ENCODE results near the gene TSHZ1.
"Not testable (repeated sequence)": the region's sequence is repeated elsewhere in the genome, so short reads cannot be mapped to it uniquely, and the experiment has no call there.

TSHZ1 gene

DNA sequence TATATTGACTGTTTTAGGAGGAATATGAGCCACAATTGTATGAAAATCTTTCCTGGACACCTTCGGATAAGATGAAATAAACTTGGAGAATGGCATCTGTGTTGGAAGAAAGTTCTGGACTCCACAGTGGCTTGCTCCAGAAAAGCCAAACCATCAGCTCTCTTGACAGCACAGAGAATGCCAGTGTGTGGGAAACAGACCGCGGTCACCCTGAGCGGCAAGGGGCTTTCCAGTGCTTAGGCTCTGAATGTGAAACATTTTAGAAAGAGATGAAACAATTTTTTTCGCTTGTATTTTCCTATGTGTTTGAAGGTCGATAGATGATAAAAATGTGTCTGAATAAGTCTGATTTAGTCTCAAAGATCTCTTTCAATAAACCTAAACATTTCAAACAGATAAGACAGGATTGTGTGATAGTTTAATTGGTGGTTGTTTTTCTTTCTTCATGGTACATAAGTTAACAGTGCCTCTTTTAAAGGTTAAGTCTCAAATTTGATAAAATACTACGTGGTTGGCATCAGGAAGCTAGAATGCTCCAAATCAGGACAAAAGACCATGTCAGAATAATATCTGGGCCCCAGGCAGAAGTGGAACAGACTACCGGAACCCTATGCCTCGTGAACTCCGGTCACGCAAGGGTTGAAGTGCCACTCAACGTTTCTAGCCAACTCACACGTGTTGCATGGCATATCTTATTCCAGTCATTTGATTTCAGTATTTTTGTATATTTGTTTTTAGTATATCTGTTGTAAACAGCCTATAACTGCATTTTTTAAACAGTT lies 30.6 kb upstream of the TSHZ1 start:
- DNase-seq (ENCODE audit: extremely low read depth in 1 of 2, low read depth in 1 of 2), result no peak

- DNase-seq (ENCODE audit: extremely low read depth in 1 of 2, low read depth in 1 of 2), result no peak
These were observed 27.1 kb upstream of the TSHZ1 start for GRCh38 chr18:75183524-75183923.

- DNase-seq (ENCODE audit: extremely low read depth in 1 of 2, low read depth in 1 of 2), result no peak
These were observed 26.6 kb upstream of the TSHZ1 start for GRCh38 chr18:75183973-75184493.

DNA sequence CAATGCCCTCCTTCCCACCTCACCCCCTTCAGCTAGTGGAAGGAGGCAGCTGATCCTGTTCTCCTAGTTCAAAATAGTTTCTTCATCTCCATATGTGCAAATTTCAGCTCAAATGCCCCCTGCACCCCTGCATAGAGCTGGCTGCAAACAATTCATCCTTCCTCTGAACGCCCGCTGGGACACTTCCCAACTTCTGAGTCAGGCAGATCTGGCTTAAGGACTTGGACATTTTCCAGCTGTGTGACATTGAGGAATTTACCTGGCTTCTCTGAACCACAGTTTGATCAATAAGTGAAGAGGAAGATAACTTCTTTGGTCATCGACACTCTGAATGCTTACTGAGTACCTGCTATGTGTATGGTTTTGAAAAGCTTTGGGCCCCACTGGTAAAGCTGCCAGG lies 25.1 kb upstream of the TSHZ1 start:
- DNase-seq (ENCODE audit: extremely low read depth in 1 of 2, low read depth in 1 of 2), result no peak

DNA sequence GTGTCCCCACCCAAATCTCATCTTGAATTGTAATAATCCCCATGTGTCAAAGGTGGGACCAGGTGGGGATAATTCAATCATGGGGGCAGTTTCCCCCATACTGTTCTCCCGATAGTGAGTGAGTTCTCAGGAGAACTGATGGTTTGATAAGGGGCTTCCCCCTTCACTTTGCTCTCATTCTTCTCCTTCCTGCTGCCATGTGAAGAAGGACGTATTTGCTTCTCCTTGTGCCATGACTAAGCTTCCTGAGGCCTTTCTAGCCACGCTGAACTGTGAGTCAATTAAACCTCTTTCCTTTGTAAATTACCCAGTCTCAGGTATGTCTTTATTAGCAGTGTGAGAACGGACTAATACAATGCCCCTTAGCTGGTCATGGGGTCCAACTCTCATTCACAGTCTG lies 22.9 kb upstream of the TSHZ1 start:
- not testable (repeated sequence) for DNase-seq (ENCODE audit: extremely low read depth in 1 of 2, low read depth in 1 of 2)

- no peak for DNase-seq (ENCODE audit: extremely low read depth in 1 of 2, low read depth in 1 of 2)
These were observed 20.9 kb upstream of the TSHZ1 start for GRCh38 chr18:75189696-75190095.

DNA sequence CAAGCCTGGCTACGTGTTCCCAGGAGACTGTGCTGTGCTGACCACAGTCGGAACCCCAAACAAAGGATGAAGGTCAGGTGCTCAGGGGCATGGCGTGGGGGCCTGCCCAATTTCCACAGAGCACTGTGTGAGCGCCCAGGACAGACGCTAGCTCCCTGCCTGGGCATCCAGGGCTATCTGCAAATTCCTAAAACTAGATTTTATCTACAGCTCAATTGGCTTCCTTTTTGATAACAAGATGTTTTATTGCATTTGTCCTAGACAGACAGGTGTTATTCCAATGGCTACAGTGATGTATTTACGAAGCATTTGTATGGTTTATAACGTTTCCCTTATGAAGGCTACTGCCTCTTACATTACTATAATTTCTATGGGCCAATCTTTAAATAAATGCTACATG lies 17.7 kb upstream of the TSHZ1 start:
- no peak for DNase-seq (ENCODE audit: extremely low read depth in 1 of 2, low read depth in 1 of 2)

DNA sequence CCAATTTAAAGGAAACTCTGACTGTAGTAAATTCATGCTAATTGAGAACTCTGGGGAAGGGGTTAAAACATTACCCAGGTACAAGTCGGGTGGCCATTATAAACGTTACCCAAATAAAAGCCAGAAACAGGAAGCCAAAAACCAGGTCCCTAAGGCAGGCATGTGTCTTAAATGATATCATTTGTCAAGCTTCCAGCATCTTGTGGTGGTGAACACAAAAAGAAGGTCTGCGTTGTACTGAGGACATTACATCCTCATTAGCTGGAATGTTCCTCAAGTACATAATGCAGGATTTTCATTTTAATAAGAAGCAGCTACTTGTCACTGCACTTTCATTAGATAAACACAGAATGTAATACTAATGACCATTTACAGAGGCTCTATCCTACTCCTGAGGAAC lies 12.6 kb upstream of the TSHZ1 start:
- no peak for DNase-seq (ENCODE audit: extremely low read depth in 1 of 2, low read depth in 1 of 2)

- no peak for DNase-seq (ENCODE audit: extremely low read depth in 1 of 2, low read depth in 1 of 2)
These were observed 11.3 kb upstream of the TSHZ1 start for GRCh38 chr18:75199327-75199726.

DNA sequence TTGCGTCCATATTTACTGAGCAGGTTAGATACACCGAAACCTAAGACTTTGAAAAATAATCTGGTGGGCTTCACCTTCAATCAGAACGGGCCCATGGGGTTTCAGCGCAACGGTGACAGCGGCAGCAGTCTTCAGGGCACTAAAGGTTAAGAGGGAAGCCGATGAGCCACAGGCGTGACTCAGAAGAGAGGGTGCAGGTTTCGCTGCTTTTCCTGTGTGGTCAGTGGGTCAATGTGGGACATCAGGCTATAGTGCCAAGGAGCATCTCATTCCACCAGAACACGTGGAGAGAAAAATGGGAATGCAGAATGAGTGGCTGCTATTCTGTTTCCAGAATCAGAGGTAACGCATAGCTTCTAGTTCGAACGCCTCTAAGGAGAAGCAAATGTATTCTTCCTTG lies 10.5 kb upstream of the TSHZ1 start:
- no peak for DNase-seq (ENCODE audit: extremely low read depth in 1 of 2, low read depth in 1 of 2)

- no peak for DNase-seq (ENCODE audit: extremely low read depth in 1 of 2, low read depth in 1 of 2)
These were observed 9.9 kb upstream of the TSHZ1 start for GRCh38 chr18:75200605-75201280.

DNA sequence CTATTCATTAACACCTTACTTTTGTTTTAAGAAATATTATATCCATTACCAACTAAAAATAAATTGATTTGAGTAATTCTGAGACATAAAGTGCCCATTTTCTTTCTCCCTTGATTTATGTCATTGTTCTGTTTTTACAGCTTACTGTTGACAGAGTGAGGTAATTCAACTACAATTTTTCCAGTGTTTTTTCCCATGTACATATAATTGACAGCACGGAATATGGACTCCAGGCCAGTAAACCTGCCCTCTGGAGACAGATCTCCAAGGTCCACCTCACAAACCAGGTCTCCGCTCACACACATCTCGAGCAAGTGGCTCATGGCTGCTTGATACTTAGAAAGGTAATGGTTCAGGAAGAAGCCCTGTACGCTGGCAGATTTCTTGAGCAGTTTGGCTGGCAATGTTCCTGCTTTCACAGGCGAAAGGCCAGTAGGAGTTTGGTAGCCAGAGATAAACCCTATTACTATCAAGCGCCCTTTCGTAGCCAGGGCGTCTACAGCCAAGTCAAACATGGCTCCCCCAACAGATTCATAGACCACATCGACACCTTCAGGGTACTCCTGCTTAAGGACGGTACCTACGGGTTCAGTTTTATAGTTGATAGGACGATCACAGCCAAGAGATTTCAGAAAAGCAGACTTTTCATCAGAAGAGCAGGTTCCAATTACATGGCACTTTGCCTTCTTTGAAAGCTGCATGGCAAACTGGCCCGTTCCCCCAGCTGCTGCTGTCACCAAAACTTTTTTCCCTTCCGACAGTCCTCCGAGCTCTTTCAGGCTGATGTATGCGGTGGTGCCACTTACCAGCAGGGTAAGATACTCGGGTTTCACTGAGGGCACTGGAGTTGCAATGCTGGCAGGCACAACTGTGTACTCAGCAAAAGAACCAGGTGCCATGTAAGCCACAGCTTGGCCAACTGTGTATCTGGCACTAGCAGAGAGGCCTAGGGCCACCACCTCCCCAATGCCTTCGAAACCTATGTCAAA lies 9.0 kb upstream of the TSHZ1 start:
- no peak for DNase-seq (ENCODE audit: extremely low read depth in 1 of 2, low read depth in 1 of 2)

- DNase-seq (ENCODE audit: extremely low read depth in 1 of 2, low read depth in 1 of 2), result no peak
These were observed 7.8 kb upstream of the TSHZ1 start for GRCh38 chr18:75202696-75203365.

DNA sequence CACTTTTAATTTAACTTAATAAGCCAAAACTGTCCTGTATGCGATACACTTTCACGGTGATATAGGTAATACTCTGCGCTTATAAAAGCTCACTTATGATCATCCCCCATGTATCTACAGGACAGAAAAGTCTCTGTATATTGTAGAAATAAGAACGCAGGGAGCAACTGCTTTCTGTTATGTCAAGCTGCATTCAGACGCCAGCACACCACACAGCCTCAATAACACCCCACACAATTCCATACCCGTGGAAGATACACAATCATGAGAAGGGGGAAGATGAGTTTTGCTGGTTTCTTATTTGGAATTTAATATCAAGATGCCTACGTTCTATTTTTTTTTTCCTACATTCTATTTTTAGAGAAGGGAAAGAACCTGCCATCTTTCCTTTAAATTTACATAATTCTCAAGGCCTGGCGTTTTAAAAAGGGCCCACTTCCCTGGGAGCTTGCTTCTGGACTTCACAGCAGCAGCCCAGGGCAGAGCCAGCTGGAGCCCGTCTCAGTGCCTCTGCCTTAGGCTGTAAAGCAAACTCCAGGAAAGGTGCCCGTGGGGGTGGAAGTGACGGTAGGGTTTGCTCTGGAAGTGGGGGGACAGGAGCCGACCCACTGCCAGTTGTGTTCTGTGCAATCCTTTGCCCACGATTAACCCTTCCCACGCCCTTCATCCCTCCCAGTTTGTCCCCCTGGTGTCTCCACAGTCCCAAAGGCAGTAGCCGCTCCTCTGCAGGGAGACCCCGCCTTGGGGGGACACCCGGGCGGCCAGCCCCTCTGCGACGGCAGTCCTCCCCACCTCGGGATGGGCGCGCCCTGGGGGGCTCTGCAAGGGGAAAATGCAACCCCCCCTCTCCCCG lies 7.0 kb upstream of the TSHZ1 start:
- DNase-seq (ENCODE audit: extremely low read depth in 1 of 2, low read depth in 1 of 2), result no peak

DNA sequence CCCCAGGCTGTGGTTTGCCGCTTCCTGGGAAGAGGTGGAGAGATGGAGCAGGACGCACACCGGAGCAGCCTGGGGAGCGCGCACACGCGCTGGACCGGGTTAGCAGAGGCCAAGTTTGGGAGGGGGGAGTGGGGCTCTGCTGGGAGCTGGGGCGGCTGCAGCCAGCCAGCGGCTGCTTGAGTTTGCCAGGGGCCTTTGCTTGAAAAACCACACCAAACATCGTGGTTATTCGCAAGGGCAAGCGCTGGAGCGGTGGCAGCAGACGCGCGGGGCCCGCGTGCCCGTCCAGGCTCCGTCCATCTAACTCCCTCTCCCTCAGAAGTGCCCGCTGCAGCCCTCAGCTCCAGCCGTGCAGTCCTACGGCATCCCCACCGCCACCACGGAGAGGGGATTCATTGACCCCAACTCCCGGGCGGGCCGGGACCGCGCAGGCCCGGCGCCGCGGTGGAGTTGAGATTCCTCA lies 6.3 kb upstream of the TSHZ1 start:
- DNase-seq (ENCODE audit: extremely low read depth in 1 of 2, low read depth in 1 of 2), result no peak

- DNase-seq (ENCODE audit: extremely low read depth in 1 of 2, low read depth in 1 of 2), result no peak
These were observed 5.7 kb upstream of the TSHZ1 start for GRCh38 chr18:75204732-75205513.

DNA sequence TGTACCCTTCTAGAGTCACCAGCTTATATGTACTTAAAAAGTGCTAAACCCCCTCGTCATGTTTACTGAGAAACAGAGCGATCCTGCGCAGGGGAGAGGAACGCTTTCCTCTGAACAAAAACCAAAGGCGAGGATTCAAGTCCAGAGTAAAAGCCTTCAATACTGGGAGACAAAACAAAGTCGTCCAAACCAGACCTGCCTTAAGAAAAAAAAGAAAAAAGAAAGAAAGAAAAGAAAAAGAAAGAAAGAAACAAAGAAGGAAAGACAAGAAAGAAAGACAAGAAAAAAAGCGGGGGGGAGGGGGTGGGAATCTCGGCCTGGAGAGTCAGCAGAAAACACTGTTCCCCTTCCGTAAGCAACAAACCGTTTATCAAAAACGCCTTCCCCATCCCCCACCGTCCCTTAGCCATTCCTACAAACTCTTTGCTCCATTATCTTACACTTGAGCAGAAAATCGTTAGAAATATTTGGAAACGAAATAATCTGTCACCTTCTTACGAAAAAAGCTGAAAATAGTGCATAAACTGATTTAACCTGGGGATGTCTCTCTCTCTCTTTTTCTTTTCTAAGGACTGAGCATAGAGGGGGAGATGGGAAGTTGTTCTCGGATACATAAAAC lies 5.0 kb upstream of the TSHZ1 start:
- DNase-seq (ENCODE audit: extremely low read depth in 1 of 2, low read depth in 1 of 2), result no peak

Measured in activated CD8-positive, alpha-beta memory T cell treated with anti-CD3 and anti-CD28 coated beads for 1 hour (primary cell).